Thyroid gland (tissue), 4 donors: ENCODE measurements around the gene FOXN3. TPM values are rescaled to one million over a fixed set of nuclear protein-coding genes. Genes with fewer than 3 reads are reported as not detected.

Experiments
- DNase-seq, 2 donors: peaks; one replicate each; pipeline ENCODE4 v3.0.0-alpha.2; 2019
- H3K27ac ChIP-seq, 3 donors: fragments of 200-600 bp; sonication (generic); 1 replicate in 2 of 3; 2 replicates in 1 of 3; pipeline ENCODE4 v1.5.1; 2016 to 2019; ENCODE audit warnings: mild to moderate bottlenecking in 1 of 3, moderate library complexity in 1 of 3
- H3K27me3 ChIP-seq: fragments of 200-600 bp; sonication (generic); one replicate; pipeline ENCODE4 v1.5.1; 2019
- H3K36me3 ChIP-seq, 2 donors: fragments of 200-600 bp; sonication (generic); one replicate each; pipeline ENCODE4 v1.5.1; 2016 to 2019
- H3K4me1 ChIP-seq, 2 donors: fragments of 200-600 bp; sonication (generic); one replicate each; pipeline ENCODE4 v1.5.1; 2017 to 2019
- H3K4me3 ChIP-seq, 3 donors: fragments of 200-600 bp; sonication (generic); replicated peaks in 1 of 3; 1 replicate in 2 of 3; 2 replicates in 1 of 3; pipeline ENCODE4 v1.5.1; 2016; ENCODE audit warnings: mild to moderate bottlenecking in 1 of 3
- H3K9me3 ChIP-seq: fragments of 200-600 bp; sonication (generic); one replicate; pipeline ENCODE4 v1.5.1; 2017
- CTCF ChIP-seq, 6 experiments: fragments of 200-600 bp in 3 of 6; fragments of 450-650 bp in 3 of 6; sonication (generic) in 3 of 6; IDR thresholded peaks; one replicate each; pipeline ENCODE4 v1.5.1; 2016 to 2019; ENCODE audit warnings: antibody characterized with exemption in 6 of 6, mild to moderate bottlenecking in 2 of 6, inconsistent platforms in 1 of 6, moderate library complexity in 1 of 6
- POLR2A ChIP-seq, 2 donors: fragments of 450-650 bp; IDR thresholded peaks; one replicate each; pipeline ENCODE4 v1.6.1; 2017; ENCODE audit warnings: antibody characterized with exemption in 2 of 2, mild to moderate bottlenecking in 2 of 2, moderate library complexity in 1 of 2
- WGBS, 2 donors: methylation state at CpG; one replicate each; pipeline ENCODE4 v1.1.5; 2017; 5-methylcytosine and 5-hydroxymethylcytosine counted together
- intact Hi-C: fragments of 100-400 bp; cut with DNase I; formaldehyde crosslinking; loops from one replicate; pipeline ENCODE4 v1.15.1; 2023
- total RNA-seq, 4 donors: library from RNA; depleted of rRNA; stranded (reverse); fragments of >200 nt; gene quantifications; one replicate each; pipeline ENCODE4 v1.2.3, GENCODE V29; 2016

Gene FOXN3
- total RNA-seq, 4 donors from 2014 or later: 38.7 to 70.1 (median 43.1) TPM

DNA sequence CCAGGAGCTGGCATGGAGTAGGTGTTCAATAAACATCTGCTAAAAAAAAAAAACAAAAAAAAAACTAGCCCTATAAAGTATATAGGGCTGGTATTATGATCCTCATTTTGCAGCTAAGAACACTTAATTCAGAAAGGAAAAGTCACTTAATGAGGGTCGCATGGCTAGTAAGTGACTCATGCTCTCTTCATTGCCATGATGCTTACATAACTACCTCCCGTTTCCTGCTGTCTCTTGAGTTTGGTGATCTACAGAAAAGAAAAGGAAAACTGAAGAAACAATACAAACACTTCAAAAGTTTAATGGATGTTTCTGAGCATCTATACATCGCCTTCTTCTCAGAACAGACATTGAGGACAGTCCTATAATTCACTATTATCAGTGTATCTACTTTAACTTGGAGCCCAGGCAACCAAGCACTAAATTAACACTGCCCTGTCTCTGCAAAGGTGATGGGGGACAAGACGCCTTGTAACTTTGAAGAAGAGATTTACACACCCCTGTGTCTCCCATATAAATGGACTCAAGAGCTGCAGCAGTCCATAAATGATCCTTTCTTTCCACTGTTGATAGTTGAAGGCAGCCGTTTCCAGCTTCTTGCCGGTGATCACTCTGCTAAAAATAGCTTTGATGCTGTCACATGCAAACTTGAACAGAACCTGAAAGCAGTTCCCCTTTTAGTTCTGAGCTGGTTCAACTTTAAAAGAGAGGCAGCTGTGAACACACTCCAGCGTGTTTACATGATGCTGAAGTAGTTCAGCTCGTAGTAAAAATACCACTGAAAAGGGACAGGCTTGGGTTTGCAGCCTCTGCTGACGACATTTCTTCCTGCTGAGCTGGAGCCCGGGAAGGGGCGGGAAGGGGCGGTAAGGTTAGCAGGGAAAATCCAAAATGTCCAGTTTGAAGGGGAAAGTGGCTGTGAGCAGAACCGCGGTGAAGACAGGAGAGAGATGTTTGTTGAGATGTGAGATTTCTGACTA is 113.3 kb downstream of the FOXN3 start:
- H3K27ac ChIP-seq: peak overlapping the region; percentile 78 to 83 (median 83)
- peak; percentile 52 to 63 for DNase-seq
- intact Hi-C loops: no loop called here
- WGBS, 2 donors: 23 to 24% methylated on average over 14 of the region's 14 CpGs
- no peak for TF ChIP-seq POLR2A (IDR thresholded peaks at IDR 0.05)
- no peak for TF ChIP-seq CTCF (IDR thresholded peaks at IDR 0.05)
- no peaks in the 10 kb centered on the region for H3K9me3 ChIP-seq
- H3K27me3 ChIP-seq: no peaks in the 10 kb centered on the region
- H3K4me3 ChIP-seq: peak overlapping the region in 1 of 3 donors; percentile 7
- peaks cover 21 to 34% of the 10 kb centered on the region in 2 donors for H3K4me1 ChIP-seq
- no peaks in the 10 kb centered on the region for H3K36me3 ChIP-seq

GRCh38 chr14:89302396-89302950 is 114.6 kb downstream of the FOXN3 start:
- TF ChIP-seq CTCF (IDR thresholded peaks at IDR 0.05) (no peak), POLR2A (IDR thresholded peaks at IDR 0.05) (no peak)
- 87 to 91% methylated on average over 7 of the region's 7 CpGs for WGBS, 2 donors
- H3K27me3 ChIP-seq: no peaks in the 10 kb centered on the region
- no peaks in the 10 kb centered on the region for H3K9me3 ChIP-seq
- H3K27ac ChIP-seq: peak overlapping the region in 1 of 3 donors; percentile 83
- no peaks in the 10 kb centered on the region for H3K36me3 ChIP-seq
- no peak overlapping the region for H3K4me3 ChIP-seq
- intact Hi-C loops: no loop called here
- peaks cover 21 to 30% of the 10 kb centered on the region in 2 donors for H3K4me1 ChIP-seq
- no peak for DNase-seq

DNA sequence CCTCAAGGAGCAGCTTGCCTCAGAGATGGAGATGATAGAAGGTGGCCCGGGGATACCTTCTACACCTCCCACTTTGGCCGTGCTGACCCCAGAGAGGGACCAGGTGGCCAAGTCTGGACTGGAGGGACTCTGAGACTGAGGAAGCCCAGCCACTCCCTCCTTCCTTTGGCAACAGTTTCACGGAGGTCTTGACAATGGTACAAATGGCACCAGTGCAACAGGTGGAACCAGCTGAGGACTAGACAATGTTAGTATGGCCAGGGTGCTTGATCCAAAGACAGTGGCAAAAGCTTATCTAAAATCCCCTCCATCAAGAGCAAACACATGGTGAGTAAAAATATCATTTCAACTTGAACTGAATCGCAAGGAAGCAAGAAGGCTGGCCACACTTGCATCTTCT is 117.4 kb downstream of the FOXN3 start:
- no peaks in the 10 kb centered on the region for H3K9me3 ChIP-seq
- H3K4me3 ChIP-seq: no peak overlapping the region
- H3K27ac ChIP-seq: no peak overlapping the region
- DNase-seq: no peak
- peaks cover 11 to 21% of the 10 kb centered on the region in 2 donors for H3K4me1 ChIP-seq
- H3K36me3 ChIP-seq: no peaks in the 10 kb centered on the region
- 93 to 99% methylated on average over 4 of the region's 4 CpGs for WGBS, 2 donors
- TF ChIP-seq CTCF (IDR thresholded peaks at IDR 0.05) (no peak), POLR2A (IDR thresholded peaks at IDR 0.05) (no peak)
- intact Hi-C loops: no loop called here
- H3K27me3 ChIP-seq: no peaks in the 10 kb centered on the region

GRCh38 chr14:89298056-89298834 is 118.8 kb downstream of the FOXN3 start:
- intact Hi-C loops: no loop called here
- Histone ChIP-seq H3K4me1 (peaks cover 0 to 7% of the 10 kb centered on the region in 2 donors), H3K27ac (no peak overlapping the region), H3K27me3 (no peaks in the 10 kb centered on the region), H3K9me3 (no peaks in the 10 kb centered on the region), H3K4me3 (no peak overlapping the region), H3K36me3 (no peaks in the 10 kb centered on the region)
- WGBS, 2 donors: 86 to 90% methylated on average over 7 of the region's 7 CpGs
- DNase-seq: no peak
- TF ChIP-seq POLR2A (IDR thresholded peaks at IDR 0.05) (no peak), CTCF (IDR thresholded peaks at IDR 0.05) (no peak)
